ENCODE measurements around the gene GSC. TPM values are rescaled to one million over a fixed set of nuclear protein-coding genes. Genes with fewer than 3 reads are reported as not detected.

GSC gene
- total RNA-seq, 1 donor: 9.4 TPM

DNA sequence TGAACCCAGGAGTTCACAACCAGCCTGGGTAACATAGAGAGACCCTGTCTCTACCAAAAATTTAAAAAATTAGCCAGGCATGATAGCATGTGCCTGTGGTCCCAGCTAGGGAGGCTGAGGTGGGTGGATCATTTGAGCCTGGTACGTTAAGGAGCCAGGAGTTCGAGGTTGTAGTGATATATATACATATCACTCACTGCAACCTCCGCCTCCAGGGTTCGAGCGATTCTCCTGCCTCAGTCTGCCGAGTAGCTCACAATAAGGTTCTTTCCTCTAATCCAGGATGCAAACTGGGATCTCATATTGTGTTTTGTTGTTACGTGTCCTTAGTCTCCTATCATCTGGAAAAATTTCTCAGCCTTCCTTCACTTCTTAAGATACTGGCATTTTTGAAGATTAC is 24.0 kb upstream of the GSC start:
- Histone ChIP-seq H3K27me3 (ENCODE audit: insufficient read depth, low read length) (no peaks in the 10 kb centered on the region), H3K27ac (ENCODE audit: low read depth, low read length) (no peak overlapping the region), H3K4me1 (ENCODE audit: insufficient read depth, low read length) (no peaks in the 10 kb centered on the region), H3K4me2 (ENCODE audit: insufficient read depth, low read length) (no peak overlapping the region), H3K79me2 (ENCODE audit: insufficient read depth, low read length) (no peaks in the 10 kb centered on the region), H4K20me1 (ENCODE audit: insufficient read depth, low read length) (no peaks in the 10 kb centered on the region), H3K4me3 (ENCODE audit: insufficient read depth, low read length) (no peak overlapping the region), H2AFZ (ENCODE audit: low read length) (no peak overlapping the region), H3K9me3 (ENCODE audit: low read depth, low read length) (no peaks in the 10 kb centered on the region), H3K36me3 (ENCODE audit: insufficient read depth, low read length) (no peaks in the 10 kb centered on the region)
- no peak for DNase-seq (ENCODE audit: insufficient read length, low spot score, missing footprints)
- TF ChIP-seq, protein P1, sequence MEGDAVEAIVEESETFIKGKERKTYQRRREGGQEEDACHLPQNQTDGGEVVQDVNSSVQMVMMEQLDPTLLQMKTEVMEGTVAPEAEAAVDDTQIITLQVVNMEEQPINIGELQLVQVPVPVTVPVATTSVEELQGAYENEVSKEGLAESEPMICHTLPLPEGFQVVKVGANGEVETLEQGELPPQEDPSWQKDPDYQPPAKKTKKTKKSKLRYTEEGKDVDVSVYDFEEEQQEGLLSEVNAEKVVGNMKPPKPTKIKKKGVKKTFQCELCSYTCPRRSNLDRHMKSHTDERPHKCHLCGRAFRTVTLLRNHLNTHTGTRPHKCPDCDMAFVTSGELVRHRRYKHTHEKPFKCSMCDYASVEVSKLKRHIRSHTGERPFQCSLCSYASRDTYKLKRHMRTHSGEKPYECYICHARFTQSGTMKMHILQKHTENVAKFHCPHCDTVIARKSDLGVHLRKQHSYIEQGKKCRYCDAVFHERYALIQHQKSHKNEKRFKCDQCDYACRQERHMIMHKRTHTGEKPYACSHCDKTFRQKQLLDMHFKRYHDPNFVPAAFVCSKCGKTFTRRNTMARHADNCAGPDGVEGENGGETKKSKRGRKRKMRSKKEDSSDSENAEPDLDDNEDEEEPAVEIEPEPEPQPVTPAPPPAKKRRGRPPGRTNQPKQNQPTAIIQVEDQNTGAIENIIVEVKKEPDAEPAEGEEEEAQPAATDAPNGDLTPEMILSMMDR (IDR thresholded peaks at IDR 0.05; ENCODE audit: extremely low read depth, low read depth, low read length): no peak

DNA sequence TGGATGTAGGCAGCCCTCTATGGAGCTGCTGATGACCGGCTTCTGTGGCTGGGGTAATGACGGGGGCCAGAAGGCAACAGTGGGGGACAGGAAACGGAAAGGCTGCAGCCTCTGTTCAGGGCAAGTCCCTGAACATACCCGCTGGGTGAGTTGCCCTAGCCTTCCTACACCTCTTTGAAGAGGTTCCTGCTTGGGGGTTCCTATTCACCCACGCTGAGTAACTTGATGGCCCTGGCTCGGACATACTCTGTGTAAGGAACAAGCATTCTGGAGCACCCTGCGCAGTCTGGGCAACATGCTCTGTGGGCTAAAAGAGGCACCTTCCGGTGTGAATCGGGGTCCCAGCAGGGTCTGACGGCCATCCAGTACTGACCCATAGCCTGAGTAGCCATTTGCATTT is 17.7 kb upstream of the GSC start:
- TF ChIP-seq, protein P1 (IDR thresholded peaks at IDR 0.05; ENCODE audit: extremely low read depth, low read depth, low read length): no peak
- peaks cover 5% of the 10 kb centered on the region for H3K27me3 ChIP-seq (ENCODE audit: insufficient read depth, low read length)

DNA sequence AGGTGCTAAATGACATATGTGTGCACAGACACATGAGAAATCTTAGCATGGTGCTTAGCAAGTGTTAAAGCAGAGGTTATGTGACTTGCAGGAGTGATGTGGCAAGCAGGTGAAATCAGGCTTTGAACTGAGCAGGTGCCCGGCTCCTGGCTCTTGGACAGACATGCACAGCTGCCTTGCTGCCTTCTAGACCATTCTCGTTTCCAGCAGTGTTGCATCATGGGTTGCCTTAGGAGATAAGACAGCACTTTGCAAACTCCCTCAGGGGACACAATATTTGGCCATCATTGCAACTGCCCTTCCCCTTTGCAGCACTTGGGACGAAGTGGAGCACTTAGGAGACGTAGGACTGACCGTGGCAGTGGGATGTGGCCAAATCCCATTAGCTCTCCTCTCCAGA is 17.2 kb upstream of the GSC start:
- Histone ChIP-seq H3K79me2 (ENCODE audit: insufficient read depth, low read length) (no peaks in the 10 kb centered on the region), H3K36me3 (ENCODE audit: insufficient read depth, low read length) (no peaks in the 10 kb centered on the region), H2AFZ (ENCODE audit: low read length) (no peak overlapping the region), H3K27me3 (ENCODE audit: insufficient read depth, low read length) (peaks cover 5% of the 10 kb centered on the region), H3K27ac (ENCODE audit: low read depth, low read length) (no peak overlapping the region), H3K4me1 (ENCODE audit: insufficient read depth, low read length) (no peaks in the 10 kb centered on the region), H4K20me1 (ENCODE audit: insufficient read depth, low read length) (no peaks in the 10 kb centered on the region), H3K4me3 (ENCODE audit: insufficient read depth, low read length) (no peak overlapping the region), H3K4me2 (ENCODE audit: insufficient read depth, low read length) (no peak overlapping the region), H3K9me3 (ENCODE audit: low read depth, low read length) (no peaks in the 10 kb centered on the region)
- DNase-seq (ENCODE audit: insufficient read length, low spot score, missing footprints): no peak
- TF ChIP-seq, protein P1 (IDR thresholded peaks at IDR 0.05; ENCODE audit: extremely low read depth, low read depth, low read length): no peak

More for the DNA sequence above, 17.7 kb upstream of the GSC start:
- Histone ChIP-seq H3K4me2 (ENCODE audit: insufficient read depth, low read length) (no peak overlapping the region), H3K79me2 (ENCODE audit: insufficient read depth, low read length) (no peaks in the 10 kb centered on the region), H3K36me3 (ENCODE audit: insufficient read depth, low read length) (no peaks in the 10 kb centered on the region), H3K4me3 (ENCODE audit: insufficient read depth, low read length) (no peak overlapping the region), H3K27ac (ENCODE audit: low read depth, low read length) (no peak overlapping the region), H4K20me1 (ENCODE audit: insufficient read depth, low read length) (no peaks in the 10 kb centered on the region), H3K9me3 (ENCODE audit: low read depth, low read length) (no peaks in the 10 kb centered on the region), H2AFZ (ENCODE audit: low read length) (no peak overlapping the region), H3K4me1 (ENCODE audit: insufficient read depth, low read length) (no peaks in the 10 kb centered on the region)
- no peak for DNase-seq (ENCODE audit: insufficient read length, low spot score, missing footprints)

DNA sequence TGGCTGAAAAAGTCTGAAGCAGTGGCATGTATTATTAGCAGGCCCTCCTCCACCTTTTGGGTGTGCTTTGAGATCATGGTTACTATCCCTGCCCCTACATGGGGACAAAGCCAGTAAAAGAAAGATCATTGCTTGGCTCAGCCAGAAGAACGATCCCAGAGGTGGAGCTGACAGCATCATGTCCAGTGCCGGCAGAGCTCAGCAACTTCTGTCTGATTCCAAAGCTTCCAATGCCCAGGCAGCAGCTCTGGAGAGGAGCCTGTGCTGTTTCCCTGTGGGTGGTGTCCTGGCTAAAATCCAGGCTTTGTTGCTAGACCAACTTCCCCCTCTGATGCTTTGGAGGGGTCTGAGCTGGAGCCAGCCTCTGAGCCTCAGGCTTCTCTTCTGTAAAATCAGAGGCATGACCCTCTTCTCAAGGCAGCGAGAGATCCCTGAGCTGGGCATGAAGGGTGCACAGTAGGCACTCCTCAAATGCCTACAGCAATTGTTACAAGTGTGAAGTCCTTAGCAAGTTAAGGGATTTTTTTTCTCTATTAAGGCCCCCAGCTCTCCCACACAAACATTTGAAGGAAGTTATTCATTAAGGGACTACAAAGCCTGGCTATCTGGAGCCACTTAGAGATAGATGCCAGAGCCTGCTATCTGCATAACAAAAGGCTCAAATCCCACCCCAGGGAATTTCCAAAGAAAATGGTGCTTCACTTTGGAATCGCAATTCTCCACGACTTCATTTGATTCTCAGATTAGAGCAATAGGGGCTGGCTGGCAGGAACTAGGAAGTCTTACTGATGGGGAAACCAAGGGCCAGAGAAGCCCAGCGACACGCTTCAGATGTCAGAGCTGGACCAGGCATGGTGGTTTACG is 10.9 kb upstream of the GSC start:
- H3K36me3 ChIP-seq (ENCODE audit: insufficient read depth, low read length): no peaks in the 10 kb centered on the region
- no peaks in the 10 kb centered on the region for H3K9me3 ChIP-seq (ENCODE audit: low read depth, low read length)
- no peak overlapping the region for H2AFZ ChIP-seq (ENCODE audit: low read length)
- no peaks in the 10 kb centered on the region for H4K20me1 ChIP-seq (ENCODE audit: insufficient read depth, low read length)
- no peak for DNase-seq (ENCODE audit: insufficient read length, low spot score, missing footprints)
- no peak overlapping the region for H3K27ac ChIP-seq (ENCODE audit: low read depth, low read length)
- no peak overlapping the region for H3K4me3 ChIP-seq (ENCODE audit: insufficient read depth, low read length)
- H3K79me2 ChIP-seq (ENCODE audit: insufficient read depth, low read length): no peaks in the 10 kb centered on the region
- H3K4me1 ChIP-seq (ENCODE audit: insufficient read depth, low read length): no peaks in the 10 kb centered on the region
- no peak overlapping the region for H3K4me2 ChIP-seq (ENCODE audit: insufficient read depth, low read length)
- H3K27me3 ChIP-seq (ENCODE audit: insufficient read depth, low read length): no peaks in the 10 kb centered on the region
- TF ChIP-seq, protein P1 (IDR thresholded peaks at IDR 0.05; ENCODE audit: extremely low read depth, low read depth, low read length): no peak
